ENCODE results near the gene MARCHF2.

GRCh38 chr19:8404391-8405151 lies 8.5 kb upstream of the MARCHF2 start:
- TF ChIP-seq, protein P1, sequence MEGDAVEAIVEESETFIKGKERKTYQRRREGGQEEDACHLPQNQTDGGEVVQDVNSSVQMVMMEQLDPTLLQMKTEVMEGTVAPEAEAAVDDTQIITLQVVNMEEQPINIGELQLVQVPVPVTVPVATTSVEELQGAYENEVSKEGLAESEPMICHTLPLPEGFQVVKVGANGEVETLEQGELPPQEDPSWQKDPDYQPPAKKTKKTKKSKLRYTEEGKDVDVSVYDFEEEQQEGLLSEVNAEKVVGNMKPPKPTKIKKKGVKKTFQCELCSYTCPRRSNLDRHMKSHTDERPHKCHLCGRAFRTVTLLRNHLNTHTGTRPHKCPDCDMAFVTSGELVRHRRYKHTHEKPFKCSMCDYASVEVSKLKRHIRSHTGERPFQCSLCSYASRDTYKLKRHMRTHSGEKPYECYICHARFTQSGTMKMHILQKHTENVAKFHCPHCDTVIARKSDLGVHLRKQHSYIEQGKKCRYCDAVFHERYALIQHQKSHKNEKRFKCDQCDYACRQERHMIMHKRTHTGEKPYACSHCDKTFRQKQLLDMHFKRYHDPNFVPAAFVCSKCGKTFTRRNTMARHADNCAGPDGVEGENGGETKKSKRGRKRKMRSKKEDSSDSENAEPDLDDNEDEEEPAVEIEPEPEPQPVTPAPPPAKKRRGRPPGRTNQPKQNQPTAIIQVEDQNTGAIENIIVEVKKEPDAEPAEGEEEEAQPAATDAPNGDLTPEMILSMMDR (IDR thresholded peaks at IDR 0.05) = no peak
- TF ChIP-seq SMC3 (IDR thresholded peaks at IDR 0.05; ENCODE audit: low read depth, low read length) (no peak), CHD2 (IDR thresholded peaks at IDR 0.05; ENCODE audit: low read length, partially characterized antibody) (no peak), EP300 (IDR thresholded peaks at IDR 0.05; ENCODE audit: borderline replicate concordance in 1 of 2, low read depth in 1 of 2, low read length in 1 of 2) (no peak), GATA2 (CRISPR knock-in tag; IDR thresholded peaks at IDR 0.05) (no peak), RAD21 (IDR thresholded peaks at IDR 0.05; ENCODE audit: low read length) (no peak), SIN3A (IDR thresholded peaks at IDR 0.05; ENCODE audit: borderline replicate concordance, low read depth, low read length) (no peak), TAF1 (IDR thresholded peaks at IDR 0.05; ENCODE audit: borderline replicate concordance, low read depth, low read length) (no peak)
- TF ChIP-seq, protein P2, sequence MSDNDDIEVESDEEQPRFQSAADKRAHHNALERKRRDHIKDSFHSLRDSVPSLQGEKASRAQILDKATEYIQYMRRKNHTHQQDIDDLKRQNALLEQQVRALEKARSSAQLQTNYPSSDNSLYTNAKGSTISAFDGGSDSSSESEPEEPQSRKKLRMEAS (IDR thresholded peaks at IDR 0.05; ENCODE audit: low read depth) = no peak
